IPS-18a (cell line): ENCODE data around the gene ENTPD7.

Experiments
- H3K27ac ChIP-seq: one replicate; pipeline ENCODE4 v1.5.1; 2013; ENCODE audit warnings: low read length
- H3K27me3 ChIP-seq: one replicate; pipeline ENCODE4 v1.6.1; 2013; ENCODE audit warnings: mild to moderate bottlenecking, low read length; ENCODE audit not compliant: control insufficient read depth, insufficient read depth
- H3K36me3 ChIP-seq: one replicate; pipeline ENCODE4 v1.6.1; 2013; ENCODE audit warnings: low read depth, low read length; ENCODE audit not compliant: control insufficient read depth
- H3K4me1 ChIP-seq: one replicate; pipeline ENCODE4 v1.6.1; 2013; ENCODE audit warnings: low read depth, low read length; ENCODE audit not compliant: control insufficient read depth
- H3K4me3 ChIP-seq: one replicate; pipeline ENCODE4 v1.5.1; 2013; ENCODE audit warnings: low read length
- H3K9ac ChIP-seq: one replicate; pipeline ENCODE4 v1.6.1; 2013; ENCODE audit warnings: mild to moderate bottlenecking, low read length, moderate library complexity
- H3K9me3 ChIP-seq: one replicate; pipeline ENCODE4 v1.6.1; 2013; ENCODE audit warnings: low read depth, low read length; ENCODE audit not compliant: control insufficient read depth

ENTPD7 gene

DNA sequence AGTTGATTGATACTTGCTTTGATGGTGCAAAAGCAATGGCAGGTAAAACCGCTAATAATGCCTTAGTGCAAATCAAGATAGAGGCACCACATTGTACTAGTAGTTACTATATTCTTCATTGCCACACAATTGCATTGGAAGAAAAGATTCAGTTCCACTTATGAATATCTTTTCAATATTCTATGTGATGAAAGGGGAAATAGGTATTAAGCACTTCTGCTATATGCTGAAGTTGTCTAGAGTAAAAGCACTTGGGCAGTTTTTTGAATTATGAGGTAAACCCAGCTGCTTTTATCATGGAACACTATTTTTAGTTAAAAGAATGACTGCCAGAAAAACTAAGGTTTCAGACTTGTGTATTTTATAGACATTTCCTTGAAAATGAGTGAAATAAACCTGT lies 15.5 kb downstream of the ENTPD7 start:
- Histone ChIP-seq H3K27ac (no peak overlapping the region), H3K9me3 (no peaks in the 10 kb centered on the region), H3K27me3 (no peaks in the 10 kb centered on the region), H3K4me3 (no peak overlapping the region), H3K4me1 (no peaks in the 10 kb centered on the region), H3K36me3 (peaks cover 7% of the 10 kb centered on the region), H3K9ac (no peak overlapping the region)

- Histone ChIP-seq H3K4me3 (no peak overlapping the region), H3K27ac (no peak overlapping the region), H3K27me3 (no peaks in the 10 kb centered on the region), H3K36me3 (peaks cover 19% of the 10 kb centered on the region), H3K9me3 (no peaks in the 10 kb centered on the region), H3K9ac (no peak overlapping the region), H3K4me1 (no peaks in the 10 kb centered on the region)
These were observed 17.1 kb downstream of the ENTPD7 start for GRCh38 chr10:99676426-99676825.

DNA sequence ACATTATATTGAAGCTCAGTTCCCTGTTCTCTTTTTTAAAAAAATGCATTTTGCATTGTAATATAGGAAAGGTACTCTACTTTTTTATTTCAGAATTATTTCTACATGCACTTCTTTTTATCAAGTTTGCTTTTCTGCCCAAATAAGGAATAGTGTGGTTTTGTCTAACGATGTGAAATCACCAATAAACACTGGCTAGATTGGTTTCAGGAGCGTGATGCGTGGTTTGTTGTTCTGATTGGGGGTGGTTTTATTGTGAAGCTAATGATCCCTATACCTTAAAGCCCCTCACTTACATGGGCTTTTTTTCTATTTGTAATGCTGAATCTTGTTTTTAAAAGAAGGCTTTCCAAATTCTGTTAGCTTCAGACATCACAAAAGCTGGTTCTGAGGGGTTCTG lies 17.6 kb downstream of the ENTPD7 start:
- Histone ChIP-seq H3K9ac (no peak overlapping the region), H3K4me3 (no peak overlapping the region), H3K4me1 (no peaks in the 10 kb centered on the region), H3K36me3 (peaks cover 19% of the 10 kb centered on the region), H3K27ac (no peak overlapping the region), H3K9me3 (no peaks in the 10 kb centered on the region), H3K27me3 (no peaks in the 10 kb centered on the region)

GRCh38 chr10:99678921-99679320 lies 19.6 kb downstream of the ENTPD7 start:
- Histone ChIP-seq H3K9me3 (no peaks in the 10 kb centered on the region), H3K27me3 (no peaks in the 10 kb centered on the region), H3K4me3 (no peak overlapping the region), H3K27ac (no peak overlapping the region), H3K36me3 (peaks cover 22% of the 10 kb centered on the region), H3K9ac (no peak overlapping the region), H3K4me1 (no peaks in the 10 kb centered on the region)

DNA sequence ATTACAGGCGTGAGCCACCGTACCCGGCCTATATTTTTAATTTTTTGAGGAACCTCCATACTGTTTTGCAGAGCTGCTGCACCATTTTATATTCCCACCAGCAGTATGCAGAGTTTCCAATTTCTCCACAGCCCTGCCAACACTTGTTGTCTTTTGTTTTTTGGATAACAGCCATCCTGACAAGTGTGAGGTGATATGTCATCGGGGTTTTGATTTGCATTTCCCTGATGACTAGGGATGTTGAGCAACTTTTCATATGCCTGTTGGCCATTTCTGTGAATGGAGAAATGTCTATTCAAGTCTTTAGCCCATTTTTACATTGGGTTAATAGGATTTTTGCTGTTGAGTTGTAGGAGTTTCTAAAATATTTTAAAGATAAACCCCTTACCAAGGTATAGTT lies 22.2 kb downstream of the ENTPD7 start:
- H3K4me1 ChIP-seq = no peaks in the 10 kb centered on the region
- H3K36me3 ChIP-seq = peaks cover 22% of the 10 kb centered on the region
- H3K27ac ChIP-seq = no peak overlapping the region
- no peaks in the 10 kb centered on the region for H3K27me3 ChIP-seq
- H3K9ac ChIP-seq = no peak overlapping the region
- no peak overlapping the region for H3K4me3 ChIP-seq
- no peaks in the 10 kb centered on the region for H3K9me3 ChIP-seq

DNA sequence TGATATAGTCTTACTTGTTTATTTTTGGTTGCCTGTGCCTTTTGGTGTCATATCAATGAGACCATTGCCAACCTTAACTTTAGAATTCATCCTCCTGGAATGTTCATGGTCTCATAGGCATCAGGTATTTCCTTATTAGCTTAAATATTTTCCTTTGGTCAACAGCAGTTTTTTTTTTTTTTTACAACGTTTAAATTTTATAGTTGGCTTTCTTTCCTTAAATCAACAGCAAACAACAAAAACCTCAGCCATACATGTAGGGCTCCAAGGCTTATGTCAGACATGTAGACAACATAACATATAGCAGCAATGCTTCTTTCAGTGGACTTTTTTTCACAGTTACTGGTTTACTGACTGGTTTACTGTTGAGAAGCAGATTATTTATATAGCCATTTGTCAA lies 22.7 kb downstream of the ENTPD7 start:
- H3K9me3 ChIP-seq = no peaks in the 10 kb centered on the region
- no peak overlapping the region for H3K9ac ChIP-seq
- H3K27ac ChIP-seq = no peak overlapping the region
- H3K4me1 ChIP-seq = no peaks in the 10 kb centered on the region
- no peaks in the 10 kb centered on the region for H3K27me3 ChIP-seq
- H3K36me3 ChIP-seq = peaks cover 22% of the 10 kb centered on the region
- H3K4me3 ChIP-seq = no peak overlapping the region

GRCh38 chr10:99682752-99683151 lies 23.4 kb downstream of the ENTPD7 start:
- H3K27me3 ChIP-seq = no peaks in the 10 kb centered on the region
- no peak overlapping the region for H3K4me3 ChIP-seq
- no peaks in the 10 kb centered on the region for H3K4me1 ChIP-seq
- no peak overlapping the region for H3K9ac ChIP-seq
- no peaks in the 10 kb centered on the region for H3K9me3 ChIP-seq
- peaks cover 22% of the 10 kb centered on the region for H3K36me3 ChIP-seq
- no peak overlapping the region for H3K27ac ChIP-seq

DNA sequence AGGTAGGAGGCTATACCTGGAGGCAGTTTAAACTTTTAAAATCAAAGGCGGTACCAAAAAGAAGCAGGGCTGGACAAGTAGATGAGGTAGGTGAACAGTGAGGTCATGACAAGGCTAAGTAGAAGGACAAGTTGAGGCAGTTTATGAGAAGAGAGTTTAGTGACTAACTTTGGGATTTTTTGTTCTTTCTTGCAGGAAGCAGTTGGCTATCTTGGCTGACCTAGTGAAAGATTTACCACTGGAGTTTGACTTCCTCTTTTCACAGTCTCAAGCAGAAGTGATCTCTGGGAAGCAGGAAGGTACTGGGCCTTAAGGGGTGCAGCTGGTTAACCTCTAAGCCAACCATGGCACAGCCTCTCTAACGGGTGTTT lies 26.3 kb downstream of the ENTPD7 start:
- Histone ChIP-seq H3K27me3 (no peaks in the 10 kb centered on the region), H3K4me3 (no peak overlapping the region), H3K27ac (no peak overlapping the region), H3K4me1 (no peaks in the 10 kb centered on the region), H3K36me3 (peaks cover 7% of the 10 kb centered on the region), H3K9ac (no peak overlapping the region), H3K9me3 (no peaks in the 10 kb centered on the region)

DNA sequence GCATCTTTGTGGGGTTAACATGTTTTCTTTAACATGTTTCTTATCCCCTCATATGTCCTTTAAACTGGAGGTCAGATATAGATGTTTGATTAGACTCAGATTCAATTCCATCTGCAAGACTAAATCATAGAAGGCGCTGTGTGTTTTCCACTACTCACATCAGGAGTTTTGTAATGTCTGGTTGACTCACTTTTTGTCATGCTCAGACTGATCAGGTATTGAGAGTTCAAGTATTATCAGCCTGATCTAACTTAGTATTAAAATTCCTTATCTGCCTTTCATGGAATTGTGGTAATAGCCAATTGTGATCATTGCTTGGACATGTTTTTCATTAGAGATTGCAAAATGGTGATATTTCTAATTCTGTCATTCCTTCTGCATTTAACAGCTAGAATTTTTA lies 30.2 kb downstream of the ENTPD7 start:
- Histone ChIP-seq H3K27me3 (no peaks in the 10 kb centered on the region), H3K9me3 (no peaks in the 10 kb centered on the region), H3K4me1 (no peaks in the 10 kb centered on the region), H3K4me3 (no peak overlapping the region), H3K27ac (no peak overlapping the region), H3K9ac (no peak overlapping the region), H3K36me3 (peaks cover 11% of the 10 kb centered on the region)

GRCh38 chr10:99693933-99694583 lies 34.7 kb downstream of the ENTPD7 start:
- no peaks in the 10 kb centered on the region for H3K27me3 ChIP-seq
- peaks cover 25% of the 10 kb centered on the region for H3K36me3 ChIP-seq
- H3K27ac ChIP-seq = no peak overlapping the region
- H3K9ac ChIP-seq = no peak overlapping the region
- H3K4me3 ChIP-seq = no peak overlapping the region
- H3K4me1 ChIP-seq = no peaks in the 10 kb centered on the region
- H3K9me3 ChIP-seq = no peaks in the 10 kb centered on the region

DNA sequence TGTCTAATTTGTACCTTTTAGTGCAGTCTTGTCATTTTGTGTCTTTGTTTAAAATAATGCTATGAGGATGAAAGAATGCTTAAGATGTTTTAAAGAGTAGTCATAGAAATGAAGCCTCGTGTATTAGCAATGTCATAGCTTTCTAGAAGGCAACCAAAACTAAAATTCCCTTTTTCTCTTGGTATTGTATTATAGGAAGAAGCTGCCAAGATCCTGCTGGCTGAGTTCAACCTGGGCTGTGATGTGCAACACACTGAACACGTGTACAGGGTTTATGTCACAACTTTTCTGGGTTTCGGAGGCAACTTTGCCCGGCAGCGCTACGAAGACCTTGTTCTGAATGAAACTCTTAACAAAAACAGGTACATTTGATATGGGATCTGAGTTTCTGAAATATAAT lies 36.5 kb downstream of the ENTPD7 start:
- Histone ChIP-seq H3K4me3 (no peak overlapping the region), H3K9me3 (no peaks in the 10 kb centered on the region), H3K9ac (no peak overlapping the region), H3K4me1 (no peaks in the 10 kb centered on the region), H3K36me3 (peaks cover 25% of the 10 kb centered on the region), H3K27ac (no peak overlapping the region), H3K27me3 (no peaks in the 10 kb centered on the region)

GRCh38 chr10:99698504-99699080 lies 39.3 kb downstream of the ENTPD7 start:
- Histone ChIP-seq H3K27ac (no peak overlapping the region), H3K9me3 (no peaks in the 10 kb centered on the region), H3K27me3 (no peaks in the 10 kb centered on the region), H3K4me1 (no peaks in the 10 kb centered on the region), H3K9ac (no peak overlapping the region), H3K36me3 (peaks cover 25% of the 10 kb centered on the region), H3K4me3 (no peak overlapping the region)
